ENCODE results near the gene SLC9A7.

Gene SLC9A7

GRCh38 chrX:46647251-46647650, 111.7 kb downstream of the SLC9A7 start:
- DNase-seq (ENCODE audit: low spot score), result no peak

- no peak for DNase-seq (ENCODE audit: low spot score)
These were observed 113.3 kb downstream of the SLC9A7 start for GRCh38 chrX:46645614-46646013.

- no peak for DNase-seq (ENCODE audit: low spot score)
These were observed 115.3 kb downstream of the SLC9A7 start for GRCh38 chrX:46643636-46644035.

- no peak for DNase-seq (ENCODE audit: low spot score)
These were observed 116.8 kb downstream of the SLC9A7 start for GRCh38 chrX:46642145-46642544.

- peak; percentile 32 for DNase-seq (ENCODE audit: low spot score)
These were observed 121.0 kb downstream of the SLC9A7 start for GRCh38 chrX:46637938-46638337.

- no peak for DNase-seq (ENCODE audit: low spot score)
These were observed 122.7 kb downstream of the SLC9A7 start for GRCh38 chrX:46636223-46636622.

- DNase-seq (ENCODE audit: low spot score), result no peak
These were observed 123.7 kb downstream of the SLC9A7 start for GRCh38 chrX:46635186-46635585.

- no peak for DNase-seq (ENCODE audit: low spot score)
These were observed 124.3 kb downstream of the SLC9A7 start for GRCh38 chrX:46634577-46634976.

- DNase-seq (ENCODE audit: low spot score), result no peak
These were observed 128.8 kb downstream of the SLC9A7 start for GRCh38 chrX:46630141-46630540.

- peak; percentile 4 for DNase-seq (ENCODE audit: low spot score)
These were observed 130.2 kb downstream of the SLC9A7 start for GRCh38 chrX:46628460-46629371.

- no peak for DNase-seq (ENCODE audit: low spot score)
These were observed 131.1 kb downstream of the SLC9A7 start for GRCh38 chrX:46627711-46628419.

- DNase-seq (ENCODE audit: low spot score), result no peak
These were observed 131.9 kb downstream of the SLC9A7 start for GRCh38 chrX:46627062-46627461.

- DNase-seq (ENCODE audit: low spot score), result no peak
These were observed 132.4 kb downstream of the SLC9A7 start for GRCh38 chrX:46626566-46626965.

GRCh38 chrX:46624090-46624786, 134.7 kb downstream of the SLC9A7 start:
- no peak for DNase-seq (ENCODE audit: low spot score)

GRCh38 chrX:46621572-46621971, 137.3 kb downstream of the SLC9A7 start:
- no peak for DNase-seq (ENCODE audit: low spot score)

GRCh38 chrX:46620505-46620904, 138.4 kb downstream of the SLC9A7 start:
- no peak for DNase-seq (ENCODE audit: low spot score)

- no peak for DNase-seq (ENCODE audit: low spot score)
These were observed 140.0 kb downstream of the SLC9A7 start for GRCh38 chrX:46618947-46619346.

- DNase-seq (ENCODE audit: low spot score), result no peak
These were observed 141.0 kb downstream of the SLC9A7 start for GRCh38 chrX:46617906-46618305.

- no peak for DNase-seq (ENCODE audit: low spot score)
These were observed 147.1 kb downstream of the SLC9A7 start for GRCh38 chrX:46611658-46612362.

GRCh38 chrX:46610070-46610658, 148.8 kb downstream of the SLC9A7 start:
- DNase-seq (ENCODE audit: low spot score), result no peak

- DNase-seq (ENCODE audit: low spot score), result no peak
These were observed 151.0 kb downstream of the SLC9A7 start for GRCh38 chrX:46607916-46608315.

All from kidney tubule cell (primary cell).